Measurements from ENCODE around the gene IL12RB2. TPM values are rescaled to one million over a fixed set of nuclear protein-coding genes. Genes with fewer than 3 reads are reported as not detected.

IL12RB2 gene
- total RNA-seq, 1 experiment from 2014 or later: not detected

- Histone ChIP-seq H3K36me3 (ENCODE audit: low read depth) (no peaks in the 10 kb centered on the region), H3K27ac (no peak overlapping the region), H2AFZ (no peak overlapping the region), H3F3A (ENCODE audit: insufficient read depth, low read depth) (no peaks in the 10 kb centered on the region), H3K4me3 (no peak overlapping the region), H3K4me2 (no peak overlapping the region), H3K4me1 (replicated peaks; ENCODE audit: insufficient read depth) (no peaks in the 10 kb centered on the region), H3K27me3 (ENCODE audit: insufficient read depth, low read depth) (no peaks in the 10 kb centered on the region), H4K20me1 (ENCODE audit: insufficient read depth) (no peaks in the 10 kb centered on the region), H3K9me3 (ENCODE audit: insufficient read depth, low read depth) (no peaks in the 10 kb centered on the region), H3K9me2 (ENCODE audit: insufficient read depth) (no peaks in the 10 kb centered on the region), H3K79me2 (ENCODE audit: low read depth) (no peaks in the 10 kb centered on the region)
- ChIA-PET CTCF (interaction anchor here (0.6 kb wide), 1 partner anchor 37 kb away, joined by 3 read pairs; no protein-coding TSS in a partner anchor), POLR2A (ENCODE audit: unreplicated experiment) (no interaction called here)
- no TSS peak for BruUV-seq (replicated peaks)
- TF ChIP-seq EZH2 (IDR thresholded peaks at IDR 0.05; ENCODE audit: low read depth) (no peak), CTCF (conservative IDR thresholded peaks at IDR 0.05) (no peak)
- DNase-seq: no peak
- intact Hi-C loops (cut with micrococcal nuclease; ENCODE audit: unreplicated experiment): no loop called here
Measured at GRCh38 chr1:67299296-67299695, 8.4 kb upstream of the IL12RB2 start.

GRCh38 chr1:67300561-67300960 is 7.1 kb upstream of the IL12RB2 start:
- Histone ChIP-seq H3F3A (ENCODE audit: insufficient read depth, low read depth) (no peaks in the 10 kb centered on the region), H3K9me2 (ENCODE audit: insufficient read depth) (no peaks in the 10 kb centered on the region), H2AFZ (no peak overlapping the region), H4K20me1 (ENCODE audit: insufficient read depth) (no peaks in the 10 kb centered on the region), H3K27ac (no peak overlapping the region), H3K9me3 (ENCODE audit: insufficient read depth, low read depth) (no peaks in the 10 kb centered on the region), H3K27me3 (ENCODE audit: insufficient read depth, low read depth) (no peaks in the 10 kb centered on the region), H3K4me3 (no peak overlapping the region), H3K79me2 (ENCODE audit: low read depth) (no peaks in the 10 kb centered on the region), H3K4me1 (replicated peaks; ENCODE audit: insufficient read depth) (no peaks in the 10 kb centered on the region), H3K36me3 (ENCODE audit: low read depth) (no peaks in the 10 kb centered on the region), H3K4me2 (no peak overlapping the region)
- BruUV-seq (replicated peaks): no TSS peak
- POLR2A ChIA-PET (ENCODE audit: unreplicated experiment): no interaction called here
- CTCF ChIA-PET: no interaction called here
- DNase-seq: no peak
- intact Hi-C loops (cut with micrococcal nuclease; ENCODE audit: unreplicated experiment): no loop called here
- TF ChIP-seq CTCF (conservative IDR thresholded peaks at IDR 0.05): no peak
- TF ChIP-seq EZH2 (IDR thresholded peaks at IDR 0.05; ENCODE audit: low read depth): no peak

GRCh38 chr1:67304023-67304422 is 3.6 kb upstream of the IL12RB2 start:
- Histone ChIP-seq H3K4me2 (no peak overlapping the region), H3K9me3 (ENCODE audit: insufficient read depth, low read depth) (no peaks in the 10 kb centered on the region), H3K79me2 (ENCODE audit: low read depth) (no peaks in the 10 kb centered on the region), H3K4me1 (replicated peaks; ENCODE audit: insufficient read depth) (no peaks in the 10 kb centered on the region), H3K36me3 (ENCODE audit: low read depth) (no peaks in the 10 kb centered on the region), H2AFZ (no peak overlapping the region), H3K4me3 (no peak overlapping the region), H3F3A (ENCODE audit: insufficient read depth, low read depth) (no peaks in the 10 kb centered on the region), H3K27ac (no peak overlapping the region), H3K9me2 (ENCODE audit: insufficient read depth) (no peaks in the 10 kb centered on the region), H4K20me1 (ENCODE audit: insufficient read depth) (no peaks in the 10 kb centered on the region), H3K27me3 (ENCODE audit: insufficient read depth, low read depth) (no peaks in the 10 kb centered on the region)
- ChIA-PET CTCF (no interaction called here), POLR2A (ENCODE audit: unreplicated experiment) (no interaction called here)
- no TSS peak for BruUV-seq (replicated peaks)
- TF ChIP-seq CTCF (conservative IDR thresholded peaks at IDR 0.05) (no peak), EZH2 (IDR thresholded peaks at IDR 0.05; ENCODE audit: low read depth) (no peak)
- DNase-seq: no peak
- intact Hi-C loops (cut with micrococcal nuclease; ENCODE audit: unreplicated experiment): no loop called here

Data from PC-9 (cell line).